ENCODE measurements around the gene NFRKB.

DNA sequence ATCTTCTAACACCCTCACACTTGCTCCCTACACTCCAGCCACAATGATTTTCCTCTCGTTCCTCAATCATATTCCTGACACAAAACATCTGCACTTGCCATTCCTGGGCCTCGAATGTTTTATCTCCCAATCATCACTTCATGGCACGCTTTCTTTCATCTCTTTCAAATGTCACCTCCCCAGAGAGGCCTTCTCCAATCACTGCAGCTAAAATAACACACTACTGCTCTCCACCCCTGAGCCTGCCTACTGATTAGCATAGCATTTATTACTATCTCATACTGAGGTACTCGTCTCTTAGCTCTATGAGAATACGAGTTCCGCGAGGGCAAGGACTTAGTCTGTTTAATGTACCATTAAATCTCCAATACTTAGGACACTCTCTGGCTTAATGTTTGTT lies 23.5 kb downstream of the NFRKB start:
- TF ChIP-seq, protein P1, sequence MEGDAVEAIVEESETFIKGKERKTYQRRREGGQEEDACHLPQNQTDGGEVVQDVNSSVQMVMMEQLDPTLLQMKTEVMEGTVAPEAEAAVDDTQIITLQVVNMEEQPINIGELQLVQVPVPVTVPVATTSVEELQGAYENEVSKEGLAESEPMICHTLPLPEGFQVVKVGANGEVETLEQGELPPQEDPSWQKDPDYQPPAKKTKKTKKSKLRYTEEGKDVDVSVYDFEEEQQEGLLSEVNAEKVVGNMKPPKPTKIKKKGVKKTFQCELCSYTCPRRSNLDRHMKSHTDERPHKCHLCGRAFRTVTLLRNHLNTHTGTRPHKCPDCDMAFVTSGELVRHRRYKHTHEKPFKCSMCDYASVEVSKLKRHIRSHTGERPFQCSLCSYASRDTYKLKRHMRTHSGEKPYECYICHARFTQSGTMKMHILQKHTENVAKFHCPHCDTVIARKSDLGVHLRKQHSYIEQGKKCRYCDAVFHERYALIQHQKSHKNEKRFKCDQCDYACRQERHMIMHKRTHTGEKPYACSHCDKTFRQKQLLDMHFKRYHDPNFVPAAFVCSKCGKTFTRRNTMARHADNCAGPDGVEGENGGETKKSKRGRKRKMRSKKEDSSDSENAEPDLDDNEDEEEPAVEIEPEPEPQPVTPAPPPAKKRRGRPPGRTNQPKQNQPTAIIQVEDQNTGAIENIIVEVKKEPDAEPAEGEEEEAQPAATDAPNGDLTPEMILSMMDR (IDR thresholded peaks at IDR 0.05): no peak
- no peak for TF ChIP-seq POLR2A (IDR thresholded peaks at IDR 0.05)

All from thyroid gland (tissue), 4 donors.